K562 (cell line): ENCODE measurements around the gene JUNB. TPM values are rescaled to one million over a fixed set of nuclear protein-coding genes. Genes with fewer than 3 reads are reported as not detected.
A peak's percentile ranks its signal among the peaks of the same experiment; 100 is the strongest.

ENCODE experiments used
- BCOR ChIP-seq: fragments of 450-650 bp; IDR thresholded peaks from 2 replicates; pipeline ENCODE4 v1.6.1; 2016
- BMI1 ChIP-seq: fragments of 150-350 bp; IDR thresholded peaks from 2 replicates; pipeline ENCODE4 v1.6.1; 2014; ENCODE audit warnings: low read length
- CBX8 ChIP-seq: fragments of 200-600 bp; sonication (generic); IDR thresholded peaks from 2 replicates; pipeline ENCODE4 v1.6.1; 2012; ENCODE audit warnings: borderline replicate concordance, mixed run types, low read depth, mild to moderate bottlenecking, moderate library complexity, mixed read lengths, low read length, control low read depth, inconsistent platforms; ENCODE audit not compliant: poor library complexity, severe bottlenecking; ENCODE audit errors: extremely low read depth
- FOXK2 ChIP-seq, 2 experiments: fragments of 450-650 bp; IDR thresholded peaks in 1 of 2; conservative IDR thresholded peaks in 1 of 2; 2 replicates each; pipeline ENCODE4 v1.6.1; 2016; ENCODE audit warnings: low read depth in 2 of 2, mild to moderate bottlenecking in 1 of 2
- GTF2A2 ChIP-seq: IDR thresholded peaks from 2 replicates; pipeline ENCODE4 v1.6.1; 2016; ENCODE audit warnings: mild to moderate bottlenecking, missing genetic modification characterization, missing compliant biosample characterization
- GTF2E2 ChIP-seq: fragments of 200-800 bp; sonication (Bioruptor generic); IDR thresholded peaks from 2 replicates; pipeline ENCODE4 v1.6.1; 2016; ENCODE audit warnings: missing genetic modification characterization, missing compliant biosample characterization
- HNRNPK ChIP-seq: fragments of 200-400 bp; formaldehyde crosslinking; IDR thresholded peaks from one replicate; pipeline ENCODE4 v1.6.1; 2018; ENCODE audit warnings: mild to moderate bottlenecking, low read depth, low read length; ENCODE audit not compliant: poor library complexity, severe bottlenecking
- JUNB ChIP-seq: fragments of 450-650 bp; formaldehyde crosslinking; conservative IDR thresholded peaks from 2 replicates; pipeline ENCODE4 v1.4.0; 2020; ENCODE audit warnings: mild to moderate bottlenecking
- KAT2B ChIP-seq: IDR thresholded peaks from one replicate; pipeline ENCODE4 v1.6.1; 2012; ENCODE audit warnings: low read depth, mild to moderate bottlenecking, control low read depth, inconsistent platforms, low read length, moderate library complexity
- MLX ChIP-seq, 2 experiments: fragments of 450-650 bp in 1 of 2; sonication (generic) in 1 of 2; formaldehyde crosslinking; conservative IDR thresholded peaks; 2 replicates each; pipeline versions ENCODE4 v1.4.0 to v1.8.1; 2020 to 2022; ENCODE audit warnings: mild to moderate bottlenecking in 1 of 2, missing genetic modification reagents in 1 of 2
- MNT ChIP-seq, 2 experiments: fragments of 450-650 bp; conservative IDR thresholded peaks; 2 replicates each; pipeline ENCODE4 v1.6.1; 2017; ENCODE audit warnings: mild to moderate bottlenecking in 2 of 2, moderate library complexity in 2 of 2
- NFYB ChIP-seq: IDR thresholded peaks from 2 replicates; pipeline ENCODE4 v1.6.1; 2011; ENCODE audit warnings: mild to moderate bottlenecking, moderate library complexity; ENCODE audit not compliant: insufficient read length; ENCODE audit errors: extremely low read depth
- NR1H2 ChIP-seq: sonication (generic); formaldehyde crosslinking; IDR thresholded peaks from 2 replicates; pipeline ENCODE4 v1.4.0; 2020; ENCODE audit warnings: mild to moderate bottlenecking, missing genetic modification reagents
- PPARD ChIP-seq: fragments of 250-450 bp; sonication (Bioruptor Pico); IDR thresholded peaks from 2 replicates; pipeline ENCODE4 v1.8.0; 2022; ENCODE audit warnings: inconsistent platforms, mild to moderate bottlenecking, moderate library complexity
- RFX7 ChIP-seq: fragments of 250-450 bp; sonication (Bioruptor Pico); IDR thresholded peaks from 2 replicates; pipeline ENCODE4 v1.5.1; 2021; ENCODE audit warnings: mild to moderate bottlenecking
- SRSF7 ChIP-seq: fragments of 200-400 bp; formaldehyde crosslinking; optimal IDR thresholded peaks from 2 replicates; pipeline ENCODE3; 2017; ENCODE audit warnings: mild to moderate bottlenecking, low read depth, low read length
- THRAP3 ChIP-seq: fragments of 450-650 bp; IDR thresholded peaks from 2 replicates; pipeline ENCODE4 v1.6.1; 2016; ENCODE audit warnings: mild to moderate bottlenecking, inconsistent platforms, borderline replicate concordance
- TRIM24 ChIP-seq, 2 experiments: fragments of 450-650 bp; IDR thresholded peaks; 2 replicates each; pipeline ENCODE4 v1.6.1; 2016
- YBX1 ChIP-seq: fragments of 450-650 bp; IDR thresholded peaks from 2 replicates; pipeline ENCODE4 v1.7.1; 2016; ENCODE audit warnings: mild to moderate bottlenecking
- ZNF311 ChIP-seq: fragments of 250-450 bp; sonication (Bioruptor Pico); IDR thresholded peaks from 2 replicates; pipeline ENCODE4 v1.4.0; 2020; ENCODE audit warnings: mild to moderate bottlenecking, moderate library complexity
- ZNF431 ChIP-seq: sonication (generic); formaldehyde crosslinking; IDR thresholded peaks from 2 replicates; pipeline ENCODE4 v1.8.0; 2022; ENCODE audit warnings: mild to moderate bottlenecking, missing genetic modification reagents
- ZNF507 ChIP-seq: conservative IDR thresholded peaks from 2 replicates; pipeline ENCODE4 v1.6.1; 2017; ENCODE audit warnings: missing genetic modification characterization, missing compliant biosample characterization
- ZNF511 ChIP-seq: sonication (generic); formaldehyde crosslinking; IDR thresholded peaks from 2 replicates; pipeline ENCODE4 v1.8.0; 2022; ENCODE audit warnings: mild to moderate bottlenecking, missing genetic modification reagents
- ZNF668 ChIP-seq: fragments of 250-450 bp; sonication (Bioruptor Pico); IDR thresholded peaks from 2 replicates; pipeline ENCODE4 v1.8.0; 2022; ENCODE audit warnings: mild to moderate bottlenecking, inconsistent platforms
- polyA plus RNA-seq, 8 experiments: library from polyadenylated mRNA; depleted of rRNA in 4 of 8; stranded (reverse) in 5 of 8; unstranded in 3 of 8; fragments of >200 nt; fragmentation: Nextera tagmentation in 2 of 8; fragmentation: Illumina TruSeq in 1 of 8; extraction: Ambion mirVana in 2 of 8; extraction: Trizol in 1 of 8; gene quantifications; 2 replicates each; pipeline versions ENCODE4 v1.2.1 to v1.2.3, GENCODE V29; 2011 to 2014; ENCODE audit warnings: inconsistent platforms in 1 of 8, missing spikeins in 1 of 8
- total RNA-seq, 7 experiments: library from RNA; depleted of rRNA in 6 of 7; stranded (reverse); fragments of >200 nt in 6 of 7; fragmentation: Illumina TruSeq in 2 of 7; extraction: Trizol in 2 of 7; gene quantifications; 2 replicates each; pipeline versions ENCODE4 v1.2.1 to v1.2.3, GENCODE V29; 2011 to 2021; ENCODE audit warnings: low replicate concordance in 1 of 7
- TF ChIP-seq, protein P1 (sequence below): fragments of 450-650 bp; IDR thresholded peaks from 2 replicates; pipeline ENCODE4 v1.6.1; 2016; ENCODE audit warnings: borderline replicate concordance

The JUNB gene
- total and polyA plus RNA-seq, 9 of the 15 experiments (the other 6 are each of a cell fraction or from before 2014, with no cell fraction given) = 0.23 to 88.1 (median 13.1) TPM

DNA sequence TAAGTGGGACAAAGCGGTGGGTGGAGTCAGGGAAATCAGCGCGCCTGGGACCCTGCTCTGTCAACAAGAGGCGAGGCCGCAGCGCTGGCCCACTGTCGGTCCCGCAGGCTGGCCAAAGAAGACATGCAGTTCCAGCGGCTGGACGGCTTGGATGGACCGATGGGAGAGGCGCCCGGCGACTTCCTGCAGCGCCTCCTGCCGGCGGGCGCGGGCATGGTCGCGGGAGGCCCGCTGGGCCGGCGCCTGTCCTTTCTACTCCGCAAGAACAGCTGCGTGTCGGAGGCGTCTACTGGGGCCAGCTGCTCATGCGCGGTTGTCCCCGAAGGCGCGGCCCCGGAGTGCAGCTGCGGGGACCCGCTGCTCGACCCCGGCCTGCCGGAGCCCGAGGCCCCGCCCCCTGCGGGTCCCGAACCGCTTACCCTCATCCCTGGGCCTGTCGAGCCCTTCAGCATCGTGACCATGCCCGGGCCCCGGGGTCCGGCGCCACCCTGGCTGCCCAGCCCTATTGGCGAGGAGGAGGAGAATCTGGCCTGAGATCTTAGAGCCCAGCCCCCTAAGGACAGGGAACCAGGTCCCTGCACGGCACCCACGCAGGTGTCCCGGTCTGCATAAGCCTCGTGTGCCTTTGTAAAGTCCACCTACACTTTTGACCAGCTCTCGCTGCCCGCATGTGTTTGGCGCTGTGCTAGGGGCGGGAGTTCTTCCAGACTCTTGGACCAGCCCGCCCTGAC lies 33.6 kb upstream of the JUNB start (continued):
- TF ChIP-seq NR1H2 (CRISPR knock-in tag) (no peak), SRSF7 (no peak), ZNF507 (tag) (no peak), BMI1 (no peak), BCOR (no peak), YBX1 (no peak), TRIM24 (IDR thresholded peaks at IDR 0.05) (no peak), ZNF311 (CRISPR knock-in tag) (no peak), HNRNPK (no peak), RFX7 (CRISPR knock-in tag) (no peak), CBX8 (no peak), MNT (conservative IDR thresholded peaks at IDR 0.05) (peak in 1 of 2 experiments; percentile 42; a peak in 2 of 4 replicates), GTF2A2 (tag) (no peak), GTF2E2 (tag) (no peak), THRAP3 (no peak), KAT2B (no peak), PPARD (CRISPR knock-in tag) (no peak), ZNF431 (no peak), MLX (CRISPR knock-in tag; conservative IDR thresholded peaks at IDR 0.05) (no peak), NFYB (no peak), ZNF668 (CRISPR knock-in tag) (no peak), JUNB (CRISPR knock-in tag) (no peak), FOXK2 (conservative IDR thresholded peaks at IDR 0.05 in 1 of 2, IDR thresholded peaks at IDR 0.05 in 1 of 2; ENCODE audit: low read depth in 2 of 2) (no peak; a peak in 1 of 4 replicates), ZNF511 (CRISPR knock-in tag) (no peak)
- TF ChIP-seq, protein P1, sequence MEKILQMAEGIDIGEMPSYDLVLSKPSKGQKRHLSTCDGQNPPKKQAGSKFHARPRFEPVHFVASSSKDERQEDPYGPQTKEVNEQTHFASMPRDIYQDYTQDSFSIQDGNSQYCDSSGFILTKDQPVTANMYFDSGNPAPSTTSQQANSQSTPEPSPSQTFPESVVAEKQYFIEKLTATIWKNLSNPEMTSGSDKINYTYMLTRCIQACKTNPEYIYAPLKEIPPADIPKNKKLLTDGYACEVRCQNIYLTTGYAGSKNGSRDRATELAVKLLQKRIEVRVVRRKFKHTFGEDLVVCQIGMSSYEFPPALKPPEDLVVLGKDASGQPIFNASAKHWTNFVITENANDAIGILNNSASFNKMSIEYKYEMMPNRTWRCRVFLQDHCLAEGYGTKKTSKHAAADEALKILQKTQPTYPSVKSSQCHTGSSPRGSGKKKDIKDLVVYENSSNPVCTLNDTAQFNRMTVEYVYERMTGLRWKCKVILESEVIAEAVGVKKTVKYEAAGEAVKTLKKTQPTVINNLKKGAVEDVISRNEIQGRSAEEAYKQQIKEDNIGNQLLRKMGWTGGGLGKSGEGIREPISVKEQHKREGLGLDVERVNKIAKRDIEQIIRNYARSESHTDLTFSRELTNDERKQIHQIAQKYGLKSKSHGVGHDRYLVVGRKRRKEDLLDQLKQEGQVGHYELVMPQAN = no peak
